Measurements from ENCODE around the gene IGFALS. TPM values are rescaled to one million over a fixed set of nuclear protein-coding genes. Genes with fewer than 3 reads are reported as not detected.
A peak's percentile ranks its signal among the peaks of the same experiment; 100 is the strongest.

Gene IGFALS
- total and polyA plus RNA-seq, 11 donors = 0.12 to 0.38 (median 0.23) TPM; not detected in 8

DNA sequence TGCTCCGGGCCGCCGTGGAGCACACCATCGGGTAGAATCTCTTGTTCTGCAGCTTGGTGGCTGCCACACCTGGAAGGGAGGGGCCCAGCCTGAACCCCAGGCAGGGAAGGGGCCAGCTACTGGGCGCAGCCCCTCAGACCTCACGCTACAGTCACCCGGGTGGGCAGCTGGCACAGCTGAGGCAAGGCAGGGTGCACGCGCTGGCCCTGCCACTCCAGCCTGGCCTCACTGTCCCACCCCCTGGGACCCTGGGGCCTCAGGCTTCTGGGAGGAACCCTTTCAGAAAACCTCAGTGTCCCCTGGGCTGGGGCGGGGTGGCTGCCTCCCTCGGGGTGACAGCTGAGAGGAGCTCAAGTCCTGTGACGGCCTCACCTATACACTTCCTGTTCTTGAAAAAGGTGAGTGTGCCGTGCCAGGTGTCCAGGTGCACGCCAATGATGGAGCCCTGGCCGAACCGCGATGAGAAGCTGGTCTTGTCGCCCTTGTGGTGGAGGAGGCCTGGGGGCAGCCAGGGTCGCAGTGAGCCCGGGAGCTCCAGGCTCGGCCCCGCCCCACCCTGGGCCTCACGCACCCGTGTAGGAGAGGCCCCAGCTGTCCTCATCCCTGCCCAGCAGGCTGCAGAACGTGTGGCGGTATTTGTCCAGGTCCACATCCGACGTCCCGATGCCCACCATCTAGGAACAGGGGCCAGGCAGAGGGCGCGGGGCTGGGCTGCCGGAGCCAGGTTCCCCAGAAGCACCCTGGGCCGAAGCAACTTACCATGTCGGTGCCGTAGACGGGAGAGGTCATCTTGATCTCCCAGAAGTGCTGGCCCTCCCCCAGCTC is 15.9 kb downstream of the IGFALS start:
- Histone ChIP-seq H3K4me3 (no peak overlapping the region), H3K4me1 (peaks cover 9 to 45% (median 31%) of the 10 kb centered on the region in 12 donors), H3K9me3 (no peaks in the 10 kb centered on the region), H3K27me3 (no peaks in the 10 kb centered on the region), H3K27ac (no peak overlapping the region), H3K36me3 (peaks cover 0 to 63% (median 48%) of the 10 kb centered on the region in 9 donors)
- ATAC-seq = no peak
- TF ChIP-seq POLR2A (IDR thresholded peaks at IDR 0.05) = no peak
- TF ChIP-seq, protein P1, sequence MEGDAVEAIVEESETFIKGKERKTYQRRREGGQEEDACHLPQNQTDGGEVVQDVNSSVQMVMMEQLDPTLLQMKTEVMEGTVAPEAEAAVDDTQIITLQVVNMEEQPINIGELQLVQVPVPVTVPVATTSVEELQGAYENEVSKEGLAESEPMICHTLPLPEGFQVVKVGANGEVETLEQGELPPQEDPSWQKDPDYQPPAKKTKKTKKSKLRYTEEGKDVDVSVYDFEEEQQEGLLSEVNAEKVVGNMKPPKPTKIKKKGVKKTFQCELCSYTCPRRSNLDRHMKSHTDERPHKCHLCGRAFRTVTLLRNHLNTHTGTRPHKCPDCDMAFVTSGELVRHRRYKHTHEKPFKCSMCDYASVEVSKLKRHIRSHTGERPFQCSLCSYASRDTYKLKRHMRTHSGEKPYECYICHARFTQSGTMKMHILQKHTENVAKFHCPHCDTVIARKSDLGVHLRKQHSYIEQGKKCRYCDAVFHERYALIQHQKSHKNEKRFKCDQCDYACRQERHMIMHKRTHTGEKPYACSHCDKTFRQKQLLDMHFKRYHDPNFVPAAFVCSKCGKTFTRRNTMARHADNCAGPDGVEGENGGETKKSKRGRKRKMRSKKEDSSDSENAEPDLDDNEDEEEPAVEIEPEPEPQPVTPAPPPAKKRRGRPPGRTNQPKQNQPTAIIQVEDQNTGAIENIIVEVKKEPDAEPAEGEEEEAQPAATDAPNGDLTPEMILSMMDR (IDR thresholded peaks at IDR 0.05) = no peak
- intact Hi-C loops (cut with DNase I) = no loop called here
- 78 to 82% (median 80%) methylated on average over 26 to 36 of the region's 36 CpGs for WGBS, 4 donors
- peak in 4 of 5 donors; percentile 14 to 59 (median 22) for DNase-seq

DNA sequence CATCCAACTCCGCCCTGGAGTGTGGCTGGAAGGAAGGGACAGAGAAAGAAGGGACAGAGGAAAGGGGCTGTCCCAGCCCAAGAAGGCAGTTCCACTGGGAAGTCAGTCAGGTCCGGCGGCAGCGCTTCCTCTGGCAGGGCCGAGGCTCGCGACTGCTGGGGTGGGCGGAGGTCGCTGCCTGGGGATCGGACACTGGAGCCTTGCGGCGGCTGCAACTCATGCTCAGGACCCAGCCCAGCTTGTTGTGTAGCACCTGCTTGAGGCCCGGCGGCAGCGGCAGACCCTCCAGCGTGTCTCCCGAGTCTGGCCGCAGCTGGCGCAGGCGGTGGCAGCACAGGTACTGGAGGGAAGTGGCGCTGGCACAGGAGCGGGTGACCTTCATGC is 16.5 kb downstream of the IGFALS start:
- intact Hi-C loops (cut with DNase I) = no loop called here
- peaks cover 13 to 50% (median 36%) of the 10 kb centered on the region in 12 donors for H3K4me1 ChIP-seq
- peaks cover 0 to 63% (median 48%) of the 10 kb centered on the region in 9 donors for H3K36me3 ChIP-seq
- no peaks in the 10 kb centered on the region for H3K27me3 ChIP-seq
- no peaks in the 10 kb centered on the region for H3K9me3 ChIP-seq
- H3K4me3 ChIP-seq = no peak overlapping the region
- DNase-seq = peak in 3 of 5 donors; percentile 12 to 58 (median 33)
- TF ChIP-seq POLR2A (IDR thresholded peaks at IDR 0.05) = no peak
- TF ChIP-seq, protein P1 (IDR thresholded peaks at IDR 0.05) = no peak
- no peak overlapping the region for H3K27ac ChIP-seq
- ATAC-seq = no peak
- WGBS, 4 donors = 70 to 86% (median 83%) methylated on average over 12 to 22 of the region's 22 CpGs

DNA sequence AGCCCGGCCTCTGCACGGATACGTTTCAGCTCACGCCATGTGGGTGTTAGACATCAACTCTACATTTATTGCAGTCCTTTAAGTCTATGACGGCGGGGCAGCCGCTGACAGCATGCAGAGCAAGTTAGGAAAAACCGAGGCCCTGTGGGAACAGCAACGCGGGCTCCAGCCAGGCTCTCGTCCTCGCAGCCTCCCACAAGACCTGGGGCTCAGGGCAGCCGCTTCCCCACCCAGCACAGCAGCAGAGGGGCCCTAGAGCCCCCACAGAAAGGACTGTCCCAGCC is 16.9 kb downstream of the IGFALS start:
- no peaks in the 10 kb centered on the region for H3K9me3 ChIP-seq
- ATAC-seq (no peak), DNase-seq (peak in 1 of 5 donors; percentile 51)
- H3K4me1 ChIP-seq = peaks cover 14 to 50% (median 37%) of the 10 kb centered on the region in 12 donors
- no peak overlapping the region for H3K4me3 ChIP-seq
- H3K36me3 ChIP-seq = peaks cover 0 to 63% (median 48%) of the 10 kb centered on the region in 9 donors
- H3K27ac ChIP-seq = no peak overlapping the region
- H3K27me3 ChIP-seq = no peaks in the 10 kb centered on the region
- WGBS, 4 donors = 72 to 87% (median 81%) methylated on average over 11 to 13 of the region's 13 CpGs
- no peak for TF ChIP-seq POLR2A (IDR thresholded peaks at IDR 0.05)
- intact Hi-C loops (cut with DNase I) = no loop called here

DNA sequence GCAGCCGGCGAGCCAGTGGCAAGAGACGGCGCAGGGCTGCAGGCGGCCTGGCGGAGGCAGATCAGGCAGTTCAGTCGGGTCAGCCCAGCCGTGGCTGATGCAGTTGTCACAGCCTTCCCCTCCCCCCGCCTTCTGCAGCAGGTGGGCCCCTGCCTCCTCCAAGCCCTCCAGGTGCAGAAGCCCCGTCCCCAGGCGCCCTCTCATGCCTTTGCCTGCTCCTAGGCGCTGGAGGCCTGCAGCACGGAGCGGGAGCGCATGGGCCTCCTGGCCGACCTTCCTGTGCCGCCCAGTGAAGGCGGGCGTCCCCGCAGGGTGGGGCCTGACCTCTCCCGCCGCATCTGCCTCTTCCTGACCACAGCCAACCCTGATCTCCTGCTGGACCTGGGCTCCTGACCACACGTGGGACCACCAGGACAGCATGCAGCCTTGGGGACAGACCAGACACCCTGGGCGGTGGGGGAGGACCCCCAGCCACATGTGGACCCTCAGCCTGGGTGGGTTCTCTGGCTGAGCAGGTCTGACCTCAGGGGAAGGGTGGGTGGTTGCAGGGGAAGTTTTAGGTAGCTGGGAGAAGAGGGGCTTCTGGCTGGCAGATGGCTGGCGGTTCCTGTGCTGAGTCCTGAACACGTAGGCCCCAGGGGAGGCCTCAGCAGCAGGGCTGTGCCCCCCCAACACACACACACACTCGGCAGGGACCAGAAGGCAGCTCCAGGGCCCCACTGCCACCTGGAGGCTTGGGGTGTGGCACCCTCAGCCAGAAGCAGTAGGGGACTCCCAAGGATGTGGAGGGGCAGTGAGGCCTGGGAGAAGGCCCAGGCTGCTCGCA is 17.4 kb downstream of the IGFALS start:
- intact Hi-C loops (cut with DNase I) = no loop called here
- DNase-seq (peak in 2 of 5 donors; percentile 6 to 42), ATAC-seq (no peak)
- no peak overlapping the region for H3K4me3 ChIP-seq
- 80 to 86% (median 83%) methylated on average over 19 to 28 of the region's 28 CpGs for WGBS, 4 donors
- no peak for TF ChIP-seq POLR2A (IDR thresholded peaks at IDR 0.05)
- TF ChIP-seq, protein P1 (IDR thresholded peaks at IDR 0.05) = no peak
- H3K9me3 ChIP-seq = no peaks in the 10 kb centered on the region
- peaks cover 0 to 60% (median 48%) of the 10 kb centered on the region in 9 donors for H3K36me3 ChIP-seq
- no peak overlapping the region for H3K27ac ChIP-seq
- no peaks in the 10 kb centered on the region for H3K27me3 ChIP-seq
- H3K4me1 ChIP-seq = peaks cover 12 to 46% (median 32%) of the 10 kb centered on the region in 12 donors

All from heart left ventricle (tissue), 16 donors.